Caco-2 (cell line): ENCODE measurements around the gene SDS. TPM values are rescaled to one million over a fixed set of nuclear protein-coding genes. Genes with fewer than 3 reads are reported as not detected.

Experiments
- BruUV-seq: library from RNA; stranded (reverse); fragments of 400-500 nt; replicated peaks from 2 replicates; lab custom pipeline; 2021; lab: Mats Ljungman, UMichigan
- CTCF ChIA-PET: fragments of 300-600 bp; sonication (Branson Sonifier 250); formaldehyde crosslinking; loops from one replicate; lab custom pipeline; 2022; ENCODE audit warnings: antibody characterized with exemption; lab: Charles Lee
- POLR2A ChIA-PET: fragments of 300-600 bp; sonication (Branson Sonifier 250); formaldehyde crosslinking; loops from one replicate; lab custom pipeline; 2022; ENCODE audit warnings: antibody characterized with exemption; lab: Charles Lee
- DNase-seq, 2 experiments: peaks; one replicate each; pipeline versions ENCODE4 v3.0.0 to v3.0.0-alpha.2; 2020 to 2022
- H3K27me3 ChIP-seq: replicated peaks from 2 replicates; pipeline ENCODE4 v1.6.0; 2011; ENCODE audit warnings: low read length; ENCODE audit not compliant: control insufficient read depth, insufficient read depth
- H3K36me3 ChIP-seq: 2 replicates; pipeline ENCODE4 v1.5.1; 2011; ENCODE audit warnings: low read length; ENCODE audit not compliant: control insufficient read depth, insufficient read depth
- H3K4me1 ChIP-seq: fragments of 250-450 bp; sonication (Bioruptor Pico); 2 replicates; pipeline ENCODE4 v1.5.1; 2020; ENCODE audit warnings: mild to moderate bottlenecking
- H3K4me3 ChIP-seq: 2 replicates; pipeline ENCODE4 v1.5.1; 2011; ENCODE audit warnings: low read depth, mild to moderate bottlenecking, control low read depth, low read length
- H3K9me3 ChIP-seq: fragments of 250-450 bp; sonication (Bioruptor Pico); 2 replicates; pipeline ENCODE4 v1.5.1; 2020; ENCODE audit warnings: mild to moderate bottlenecking, moderate library complexity
- H3K27ac Mint-ChIP-seq: one replicate; pipeline ENCODE4 v1.8.0; 2022; ENCODE audit warnings: mixed read lengths; ENCODE audit not compliant: unreplicated experiment
- H3K27me3 Mint-ChIP-seq: one replicate; pipeline ENCODE4 v1.8.0; 2022; ENCODE audit warnings: mixed read lengths; ENCODE audit not compliant: insufficient read depth, unreplicated experiment
- H3K36me3 Mint-ChIP-seq: one replicate; pipeline ENCODE4 v1.8.0; 2022; ENCODE audit warnings: mild to moderate bottlenecking, mixed read lengths; ENCODE audit not compliant: insufficient read depth, unreplicated experiment
- H3K4me1 Mint-ChIP-seq: one replicate; pipeline ENCODE4 v1.8.0; 2022; ENCODE audit warnings: low read depth, mixed read lengths; ENCODE audit not compliant: unreplicated experiment
- H3K4me3 Mint-ChIP-seq: one replicate; pipeline ENCODE4 v1.8.0; 2022; ENCODE audit warnings: mild to moderate bottlenecking, moderate library complexity, mixed read lengths; ENCODE audit not compliant: unreplicated experiment
- H3K9me3 Mint-ChIP-seq: one replicate; pipeline ENCODE4 v1.8.0; 2022; ENCODE audit warnings: mixed read lengths; ENCODE audit not compliant: unreplicated experiment
- CTCF ChIP-seq, 2 experiments: fragments of 200-600 bp in 1 of 2; IDR thresholded peaks; 1 replicate in 1 of 2; 2 replicates in 1 of 2; pipeline versions ENCODE4 v1.5.1 to v1.8.0; 2011 to 2022; ENCODE audit warnings: antibody characterized with exemption in 1 of 2, control low read depth in 1 of 2, inconsistent platforms in 1 of 2, low read depth in 1 of 2, low read length in 1 of 2, mild to moderate bottlenecking in 1 of 2, moderate library complexity in 1 of 2; ENCODE audit not compliant: insufficient read depth in 1 of 2, severe bottlenecking in 1 of 2, unreplicated experiment in 1 of 2
- intact Hi-C: fragments of 100-400 bp; cut with micrococcal nuclease; formaldehyde crosslinking; loops from one replicate; pipeline ENCODE4 v1.10.0; 2022; ENCODE audit not compliant: unreplicated experiment
- total RNA-seq: library from RNA; stranded (reverse); gene quantifications from 2 replicates; pipeline ENCODE4 v1.2.3, GENCODE V29; 2022

SDS gene
- total RNA-seq, 1 experiment from 2014 or later: not detected

- H3K36me3 Mint-ChIP-seq: no peaks in the 10 kb centered on the region
- POLR2A ChIA-PET: no interaction called here
These were observed 10.9 kb upstream of the SDS start for GRCh38 chr12:113414519-113415038.

GRCh38 chr12:113413488-113413939, 9.8 kb upstream of the SDS start:
- Mint-ChIP-seq H3K9me3 (no peaks in the 10 kb centered on the region), H3K27ac (no peak overlapping the region), H3K4me1 (no peaks in the 10 kb centered on the region), H3K4me3 (no peak overlapping the region), H3K27me3 (no peaks in the 10 kb centered on the region), H3K36me3 (no peaks in the 10 kb centered on the region)
- POLR2A ChIA-PET: no interaction called here
- no peaks in the 10 kb centered on the region for H3K27me3 ChIP-seq
- H3K4me1 ChIP-seq: peaks cover 11% of the 10 kb centered on the region
- no peaks in the 10 kb centered on the region for H3K9me3 ChIP-seq
- CTCF ChIA-PET: interaction anchor here (0.7 to 1.2 kb wide), 3 partner anchors 12 to 190 kb away, joined by 3 to 6 read pairs (median 3); no protein-coding TSS in a partner anchor
- no TSS peak for BruUV-seq
- H3K36me3 ChIP-seq: no peaks in the 10 kb centered on the region
- H3K4me3 ChIP-seq: no peak overlapping the region
- intact Hi-C loops: no loop called here
- TF ChIP-seq CTCF (IDR thresholded peaks at IDR 0.05; ENCODE audit: insufficient read depth in 1 of 2, low read depth in 1 of 2, low read length in 1 of 2, severe bottlenecking in 1 of 2, unreplicated experiment in 1 of 2): no peak
- DNase-seq: no peak

More at GRCh38 chr12:113414519-113415038, 10.9 kb upstream of the SDS start:
- Mint-ChIP-seq H3K9me3 (no peaks in the 10 kb centered on the region), H3K27me3 (no peaks in the 10 kb centered on the region), H3K27ac (no peak overlapping the region), H3K4me3 (no peak overlapping the region), H3K4me1 (no peaks in the 10 kb centered on the region)
- H3K27me3 ChIP-seq: no peaks in the 10 kb centered on the region
- no peak for DNase-seq
- H3K4me3 ChIP-seq: no peak overlapping the region
- BruUV-seq: no TSS peak
- intact Hi-C loops: no loop called here
- no peaks in the 10 kb centered on the region for H3K36me3 ChIP-seq
- H3K4me1 ChIP-seq: peaks cover 18% of the 10 kb centered on the region
- CTCF ChIA-PET: interaction anchor here (1.2 kb wide), 1 partner anchor 47 kb away, joined by 3 read pairs; no protein-coding TSS in a partner anchor
- no peak for TF ChIP-seq CTCF (IDR thresholded peaks at IDR 0.05; ENCODE audit: insufficient read depth in 1 of 2, low read depth in 1 of 2, low read length in 1 of 2, severe bottlenecking in 1 of 2, unreplicated experiment in 1 of 2)
- H3K9me3 ChIP-seq: no peaks in the 10 kb centered on the region

- Histone ChIP-seq H3K9me3 (no peaks in the 10 kb centered on the region), H3K27me3 (no peaks in the 10 kb centered on the region), H3K4me3 (no peak overlapping the region), H3K36me3 (no peaks in the 10 kb centered on the region), H3K4me1 (no peaks in the 10 kb centered on the region)
- Mint-ChIP-seq H3K27ac (no peak overlapping the region), H3K9me3 (no peaks in the 10 kb centered on the region), H3K4me1 (no peaks in the 10 kb centered on the region), H3K36me3 (no peaks in the 10 kb centered on the region), H3K4me3 (no peak overlapping the region), H3K27me3 (no peaks in the 10 kb centered on the region)
- no TSS peak for BruUV-seq
- intact Hi-C loops: no loop called here
- ChIA-PET CTCF (no interaction called here), POLR2A (interaction anchor here (0.6 kb wide), 1 partner anchor 34 kb away, joined by 3 read pairs; no protein-coding TSS in a partner anchor)
- no peak for TF ChIP-seq CTCF (IDR thresholded peaks at IDR 0.05; ENCODE audit: insufficient read depth in 1 of 2, low read depth in 1 of 2, low read length in 1 of 2, severe bottlenecking in 1 of 2, unreplicated experiment in 1 of 2)
- DNase-seq: no peak
These were observed 5.9 kb upstream of the SDS start for GRCh38 chr12:113409462-113410124.
